GM21786 (cell line): ENCODE measurements around the gene ADAT1.
A peak's percentile ranks its signal among the peaks of the same experiment; 100 is the strongest.
"Not testable (repeated sequence)": the region's sequence is repeated elsewhere in the genome, so short reads cannot be mapped to it uniquely, and the experiment has no call there.

Source experiments
- ATAC-seq: cut with Tn5 transposase; IDR thresholded peaks from one replicate; pipeline ENCODE4 v1.9.1; 2021; ENCODE audit not compliant: unreplicated experiment

The ADAT1 gene

DNA sequence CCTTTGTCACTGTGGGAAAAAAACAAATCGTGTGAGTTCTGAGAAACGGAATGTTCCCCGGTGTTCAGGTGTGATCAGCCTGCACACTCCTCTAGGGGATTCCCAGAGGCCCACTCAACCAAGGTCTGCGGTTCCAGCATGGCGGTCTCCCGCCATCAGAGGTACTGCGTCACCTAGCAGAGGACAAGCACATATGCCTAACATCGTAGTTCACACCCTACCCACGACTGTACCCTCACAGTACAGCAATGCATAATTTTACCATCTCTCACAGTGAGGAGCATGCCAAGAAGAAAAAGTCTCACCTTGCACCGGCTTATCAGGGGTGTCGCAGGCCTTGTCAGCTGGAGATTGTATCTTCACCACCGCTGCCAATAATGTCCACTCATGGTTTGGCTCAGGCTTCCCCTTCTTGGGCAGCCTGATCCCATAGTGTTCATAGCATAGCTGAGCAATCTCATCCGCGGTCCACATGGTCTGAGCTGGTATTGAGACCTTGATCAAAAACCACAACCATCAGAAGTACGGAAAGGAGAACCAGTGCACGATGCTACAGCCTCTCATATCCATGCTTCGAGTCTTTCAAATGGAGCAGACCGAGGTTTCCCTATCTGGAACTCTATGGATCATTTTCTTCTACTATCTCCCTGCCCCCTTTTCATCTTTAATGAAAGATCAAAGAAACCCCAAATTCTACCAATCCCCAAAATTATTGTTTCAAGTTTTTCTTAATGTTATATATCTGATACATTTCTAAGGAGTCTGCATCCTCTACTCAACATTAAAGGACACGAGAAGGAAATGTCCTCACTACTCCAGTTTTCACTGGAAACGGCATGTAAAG, 2.5 kb downstream of the ADAT1 start:
- ATAC-seq = no peak

- no peak for ATAC-seq
These were observed 4.3 kb downstream of the ADAT1 start for GRCh38 chr16:75618780-75619179.

DNA sequence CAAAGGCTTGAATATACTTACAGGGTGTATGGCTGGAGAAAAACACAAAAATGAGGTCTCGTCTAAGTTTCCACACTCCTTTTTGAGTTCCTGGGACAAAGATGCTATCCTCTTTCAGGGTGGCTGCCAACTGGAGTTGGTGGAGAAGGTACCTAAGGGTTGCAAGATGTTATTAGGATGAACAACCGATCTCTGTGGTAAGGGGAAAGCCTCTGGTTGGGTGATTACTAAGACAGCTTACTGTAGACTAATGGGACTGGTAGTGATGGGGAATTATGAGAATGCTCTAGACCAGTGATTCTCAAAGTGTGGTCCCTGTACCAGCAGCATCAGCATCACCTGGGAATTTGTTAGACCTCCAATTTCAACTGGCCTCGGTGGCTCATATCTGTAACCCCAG, 6.0 kb downstream of the ADAT1 start:
- no peak for ATAC-seq

DNA sequence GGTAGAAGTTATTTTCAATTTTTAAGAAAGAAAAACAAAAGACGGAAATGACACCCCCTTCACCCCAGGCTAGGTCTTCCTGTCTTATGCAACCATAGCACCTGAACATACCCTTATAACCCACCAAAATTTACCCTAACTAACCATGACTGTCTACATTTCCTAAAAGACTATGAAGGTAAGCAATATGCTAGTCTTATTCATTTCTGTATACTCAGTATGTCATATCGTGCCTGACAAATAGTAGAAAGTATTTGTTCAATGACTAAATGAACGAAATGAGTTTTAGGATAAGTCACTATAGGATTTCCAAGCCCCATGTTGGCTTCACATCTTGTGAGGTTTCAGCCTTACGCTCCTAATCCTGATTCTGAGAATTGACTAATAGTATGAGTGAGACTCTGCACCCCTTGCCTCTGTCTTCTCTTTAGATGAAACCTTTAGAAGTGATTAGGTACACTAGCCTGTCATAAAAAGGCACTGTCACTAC, 6.5 kb downstream of the ADAT1 start:
- ATAC-seq = no peak

DNA sequence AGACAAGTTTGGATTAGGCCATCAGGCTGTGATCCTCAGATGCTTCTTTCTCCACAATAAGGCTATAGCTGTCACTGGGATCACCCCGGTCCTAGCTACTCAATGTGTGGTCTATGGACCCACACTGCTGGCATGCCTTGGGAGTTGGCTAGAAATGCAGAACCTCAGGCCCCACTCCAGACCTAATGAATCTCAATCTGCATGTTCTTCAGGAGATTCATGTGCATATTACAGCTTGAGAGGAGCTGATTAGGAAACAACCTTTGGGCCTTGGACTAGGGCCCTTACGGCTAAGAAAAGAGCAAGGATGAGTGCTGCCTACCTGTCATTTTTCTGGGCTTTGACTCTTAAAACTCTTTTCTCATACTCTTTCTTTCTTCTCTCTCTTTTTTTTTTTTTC, 7.5 kb downstream of the ADAT1 start:
- no peak for ATAC-seq

DNA sequence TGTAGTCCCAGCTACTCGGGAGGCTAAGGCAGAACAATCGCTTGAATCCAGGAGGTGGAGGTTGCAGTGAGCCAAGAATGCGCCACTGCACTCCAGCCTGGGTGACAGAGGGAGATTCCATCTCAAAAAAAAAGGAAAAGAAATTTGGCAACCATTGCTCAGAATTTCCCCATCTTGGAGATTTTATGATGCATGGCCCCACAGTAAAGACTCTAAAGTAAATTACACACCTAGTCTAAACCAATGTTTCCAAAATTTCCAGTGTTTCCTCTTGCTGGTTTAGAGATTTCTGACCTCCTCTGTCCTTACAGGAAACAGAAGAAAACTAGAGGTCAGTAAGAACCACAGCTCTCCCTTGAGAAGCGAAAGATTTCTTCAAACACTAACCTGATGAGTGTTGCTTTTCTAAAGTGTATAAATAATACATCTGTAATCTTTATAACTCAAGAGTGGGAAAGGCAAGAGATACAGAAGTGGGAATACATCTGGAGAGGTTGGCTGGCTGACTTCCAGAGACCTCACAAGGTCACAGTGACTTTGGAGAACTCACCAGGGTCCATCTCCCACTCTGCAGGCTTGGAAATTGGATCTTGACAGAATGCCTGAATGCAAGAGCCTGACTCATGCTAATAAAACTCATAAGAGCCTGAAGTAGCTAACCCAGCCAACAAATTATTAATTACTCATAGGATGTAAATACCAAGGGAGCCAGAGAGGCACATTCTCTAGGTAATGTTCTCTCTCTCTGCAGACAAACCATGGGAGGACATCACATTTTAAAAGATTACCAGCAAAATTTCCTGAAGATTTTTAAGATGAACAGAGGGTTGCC, 8.8 kb downstream of the ADAT1 start:
- ATAC-seq = no peak

- ATAC-seq = no peak
These were observed 16.6 kb downstream of the ADAT1 start for GRCh38 chr16:75606507-75606906.

DNA sequence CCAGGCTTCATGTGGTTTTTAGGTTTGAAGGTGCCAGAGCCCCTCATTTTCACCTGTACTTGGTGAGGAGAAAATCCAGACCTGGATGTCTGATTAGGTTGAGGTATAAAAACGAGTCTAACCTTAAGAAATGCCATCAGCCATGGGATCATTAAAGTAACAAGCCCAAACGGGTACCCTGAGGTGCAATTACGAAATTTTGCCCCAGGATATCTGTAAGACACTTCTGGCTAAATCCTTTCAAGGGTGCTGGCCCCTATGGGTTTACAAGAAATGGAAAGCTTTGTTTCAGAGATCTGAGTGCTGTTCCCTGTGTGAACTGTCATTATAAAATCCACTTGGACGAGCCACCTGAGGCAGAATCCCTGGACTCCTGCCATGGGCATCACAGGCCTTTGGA, 19.8 kb downstream of the ADAT1 start:
- ATAC-seq = no peak

GRCh38 chr16:75599452-75600277, 23.4 kb downstream of the ADAT1 start:
- no peak for ATAC-seq

DNA sequence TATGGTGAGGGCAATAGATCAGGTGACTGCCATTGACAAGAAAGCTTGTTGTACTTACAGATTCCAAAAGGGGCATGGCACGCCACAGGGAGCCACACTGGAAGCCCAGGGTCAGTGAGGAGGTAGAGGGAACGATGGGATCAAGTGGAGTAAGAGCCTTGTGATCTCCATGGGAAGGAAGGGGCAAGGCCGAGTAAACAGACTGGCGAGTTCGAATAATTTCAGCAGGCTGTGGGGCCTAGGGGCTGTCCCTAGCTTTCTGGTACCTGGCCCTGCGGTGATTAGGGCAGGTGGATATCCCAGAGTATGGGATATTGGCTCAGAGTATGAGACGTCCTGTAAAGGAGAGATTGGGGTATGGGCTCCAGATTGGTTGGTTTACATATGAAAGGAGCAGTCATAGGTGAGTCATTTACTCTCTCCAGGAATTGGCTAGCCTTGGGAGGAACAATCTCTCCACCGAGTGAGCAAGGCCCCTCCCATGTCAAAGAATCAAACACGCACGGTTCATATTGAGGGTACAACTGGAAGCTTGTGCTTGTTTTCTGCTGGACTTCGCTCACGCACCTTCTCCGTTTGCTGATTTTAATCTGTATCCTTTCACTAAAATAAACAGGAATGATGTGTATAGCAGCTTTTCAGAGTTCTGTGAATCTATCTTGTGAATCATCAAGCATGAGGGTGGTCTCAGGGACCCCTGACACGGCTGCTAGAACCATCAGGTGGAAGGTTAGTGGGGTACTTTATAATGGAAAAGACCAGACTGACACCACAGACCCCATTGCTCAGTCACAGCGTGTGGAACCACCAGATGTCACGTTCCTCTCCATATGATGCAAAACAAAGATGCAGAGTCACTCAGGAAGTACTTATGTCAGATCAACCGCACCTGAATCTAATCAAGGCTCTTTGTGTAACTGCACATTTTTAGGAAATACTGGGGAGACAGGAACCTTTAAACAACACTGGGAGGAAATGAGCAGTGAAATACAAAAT, 29.0 kb downstream of the ADAT1 start:
- no peak for ATAC-seq

DNA sequence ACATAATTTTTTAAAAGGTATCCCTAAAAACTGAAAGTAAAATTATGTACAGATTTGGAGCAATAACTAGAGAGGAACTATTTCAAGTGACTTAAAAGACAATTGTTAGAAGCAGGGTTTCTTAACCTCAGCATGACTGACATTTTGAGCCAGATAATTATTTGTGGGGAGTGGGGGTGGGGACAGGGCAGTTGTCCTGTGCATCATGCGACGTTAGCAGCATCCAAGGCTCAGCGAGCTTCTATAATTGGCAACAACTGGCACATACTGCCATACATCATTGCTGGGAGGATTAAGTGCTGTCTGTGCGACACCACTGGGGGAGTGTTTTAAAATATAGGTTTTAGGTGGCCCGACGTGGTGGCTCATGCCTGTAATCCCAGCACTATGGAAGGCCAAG, 29.8 kb downstream of the ADAT1 start:
- ATAC-seq = no peak

DNA sequence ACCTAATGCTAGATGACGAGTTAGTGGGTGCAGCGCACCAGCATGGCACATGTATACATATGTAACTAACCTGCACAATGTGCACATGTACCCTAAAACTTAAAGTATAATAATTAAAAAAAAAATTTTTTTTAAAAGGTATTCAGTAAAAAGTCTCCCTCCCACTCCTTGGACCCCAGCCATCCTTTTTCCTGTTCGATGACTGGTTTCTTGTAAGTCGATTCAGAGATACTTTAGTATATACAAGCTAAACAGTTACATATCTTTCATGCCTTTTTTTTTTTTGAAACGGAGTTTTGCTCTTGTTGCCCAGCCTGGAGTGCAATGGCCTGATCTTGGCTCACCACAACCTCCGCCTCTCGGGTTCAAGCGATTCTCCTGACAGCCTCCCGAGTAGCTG, 31.2 kb downstream of the ADAT1 start:
- ATAC-seq = not testable (repeated sequence)

- no peak for ATAC-seq
These were observed 31.9 kb downstream of the ADAT1 start for GRCh38 chr16:75590920-75591843.

DNA sequence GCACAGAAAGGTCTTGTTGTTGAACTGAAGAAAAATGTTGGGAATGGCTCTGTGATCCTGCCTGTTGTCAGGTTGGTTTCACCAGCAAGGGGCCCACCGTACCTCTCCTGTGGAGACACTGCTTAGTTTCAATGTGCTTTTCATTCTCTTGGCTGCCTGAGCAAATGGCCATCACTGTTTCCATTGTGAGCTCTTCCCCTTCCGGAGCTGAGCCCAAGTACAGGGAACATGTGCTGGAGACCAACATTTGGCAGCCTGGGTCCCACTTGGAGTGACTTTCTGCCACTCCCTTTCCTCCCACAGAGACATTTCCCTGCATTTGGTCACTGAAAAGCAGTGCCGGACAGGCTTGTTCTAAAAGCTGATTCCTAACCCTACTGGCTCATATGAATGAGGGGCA, 33.8 kb downstream of the ADAT1 start:
- no peak for ATAC-seq

- no peak for ATAC-seq
These were observed 34.4 kb downstream of the ADAT1 start for GRCh38 chr16:75588716-75589115.

DNA sequence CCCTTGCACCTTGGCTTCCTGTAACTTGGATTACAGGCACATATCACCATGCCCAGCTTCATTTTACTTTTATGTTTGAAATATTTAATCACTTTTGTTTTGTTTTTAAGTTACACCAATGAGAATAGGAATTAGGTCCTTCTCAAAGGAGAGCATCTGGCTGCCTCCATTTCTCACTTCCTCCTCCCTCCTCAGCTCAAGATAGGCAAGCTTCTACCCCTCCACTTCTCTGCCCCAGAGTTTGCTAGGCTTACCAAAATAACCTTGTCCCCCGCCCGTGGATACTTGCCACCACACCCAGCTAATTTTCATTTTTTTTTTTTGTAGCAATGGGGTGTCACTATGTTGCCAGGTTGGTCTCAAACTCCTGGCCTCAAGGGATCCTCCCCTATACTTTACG, 39.0 kb downstream of the ADAT1 start:
- peak; percentile 68 for ATAC-seq

DNA sequence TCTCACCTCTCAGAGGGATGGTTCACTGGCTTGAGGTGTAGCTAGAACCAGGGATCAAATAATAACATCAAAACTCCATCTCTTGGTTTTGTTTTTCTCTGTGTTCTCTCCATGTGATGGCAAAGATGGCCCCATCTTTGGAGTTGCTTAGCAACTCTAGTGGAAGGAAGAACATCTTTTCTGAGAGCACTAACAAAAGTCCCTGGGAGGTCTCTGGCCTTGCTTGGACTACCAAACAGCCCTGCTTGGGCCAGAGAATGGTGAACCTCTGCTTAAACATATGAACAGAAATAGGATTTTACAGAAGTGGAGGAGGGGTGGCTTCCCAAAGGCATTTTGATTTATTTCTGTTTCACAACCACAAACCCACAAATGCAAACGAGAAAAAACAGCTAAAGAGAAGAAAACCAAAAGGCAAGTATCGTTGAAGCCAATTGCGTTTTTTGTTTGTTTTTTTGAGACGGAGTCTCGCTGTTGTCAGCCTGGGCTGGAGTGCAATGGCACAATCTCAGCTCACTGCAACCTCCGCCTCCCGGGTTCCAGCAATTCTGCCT, 43.7 kb downstream of the ADAT1 start:
- no peak for ATAC-seq

DNA sequence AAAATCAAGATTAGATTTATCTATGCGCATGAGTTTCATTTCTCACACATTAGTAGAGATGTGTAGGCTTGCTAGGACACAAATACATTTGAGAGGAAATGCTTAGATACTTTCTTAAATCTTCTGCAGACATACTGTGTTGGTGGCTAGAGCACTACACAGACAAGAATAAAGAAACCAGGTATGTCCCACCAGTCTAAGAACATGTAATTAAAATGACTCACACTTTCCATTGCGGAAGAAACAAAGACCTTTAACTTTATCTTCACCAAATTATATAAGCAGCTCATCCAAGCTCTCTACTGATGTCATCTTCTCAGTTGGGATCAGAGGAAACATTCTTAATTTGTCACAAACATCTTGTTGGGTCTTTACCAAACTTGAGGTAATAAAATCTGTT, 44.4 kb downstream of the ADAT1 start:
- ATAC-seq = no peak

GRCh38 chr16:75578212-75578611, 44.9 kb downstream of the ADAT1 start:
- ATAC-seq = no peak
